CD14-positive monocyte (primary cell): Measurements from ENCODE around the gene MEIS2. TPM values are rescaled to one million over a fixed set of nuclear protein-coding genes. Genes with fewer than 3 reads are reported as not detected.
A peak's percentile ranks its signal among the peaks of the same experiment; 100 is the strongest.

ENCODE experiments used
- DNase-seq, 3 donors: peaks; one replicate each; pipeline ENCODE4 v3.0.0-alpha.2; 2011 to 2022
- H2AFZ ChIP-seq: 2 replicates; pipeline ENCODE4 v1.6.0; 2012; ENCODE audit warnings: mild to moderate bottlenecking, low read depth, low read length, inconsistent platforms; ENCODE audit not compliant: insufficient read depth, poor library complexity, severe bottlenecking
- H3K27ac ChIP-seq, 2 donors: 1 replicate in 1 of 2; 2 replicates in 1 of 2; pipeline ENCODE4 v1.5.1; 2012 to 2013; ENCODE audit warnings: low read length in 2 of 2, control low read depth in 1 of 2, inconsistent platforms in 1 of 2, low read depth in 1 of 2, mild to moderate bottlenecking in 1 of 2
- H3K27me3 ChIP-seq, 2 donors: one replicate each; pipeline versions ENCODE4 v1.6.0 to v1.6.1; 2011 to 2013; ENCODE audit warnings: low read length in 2 of 2; ENCODE audit not compliant: control insufficient read depth in 2 of 2, insufficient read depth in 2 of 2
- H3K36me3 ChIP-seq, 2 donors: replicated peaks in 1 of 2; 1 replicate in 1 of 2; 2 replicates in 1 of 2; pipeline versions ENCODE4 v1.5.1 to v1.6.1; 2012 to 2013; ENCODE audit warnings: low read length in 2 of 2, control low read depth in 1 of 2, inconsistent platforms in 1 of 2, mild to moderate bottlenecking in 1 of 2; ENCODE audit not compliant: insufficient read depth in 2 of 2, control insufficient read depth in 1 of 2
- H3K4me1 ChIP-seq, 2 donors: 1 replicate in 1 of 2; 2 replicates in 1 of 2; pipeline versions ENCODE4 v1.5.1 to v1.6.1; 2012 to 2013; ENCODE audit warnings: low read length in 2 of 2, control low read depth in 1 of 2, inconsistent platforms in 1 of 2, mild to moderate bottlenecking in 1 of 2, moderate library complexity in 1 of 2; ENCODE audit not compliant: insufficient read depth in 2 of 2, control insufficient read depth in 1 of 2
- H3K4me2 ChIP-seq: replicated peaks from 2 replicates; pipeline ENCODE3; 2012; ENCODE audit warnings: low read length, moderate library complexity, mild to moderate bottlenecking; ENCODE audit not compliant: poor library complexity, severe bottlenecking; ENCODE audit errors: extremely low read depth
- H3K4me3 ChIP-seq, 3 experiments: fragments of 200-600 bp in 1 of 3; sonication (generic) in 1 of 3; replicated peaks in 1 of 3; 1 replicate in 2 of 3; 2 replicates in 1 of 3; pipeline ENCODE4 v1.5.1; 2011 to 2013; ENCODE audit warnings: low read length in 3 of 3, mild to moderate bottlenecking in 3 of 3, control low read depth in 2 of 3, low read depth in 2 of 3, inconsistent platforms in 1 of 3, moderate library complexity in 1 of 3
- H3K79me2 ChIP-seq: 2 replicates; pipeline ENCODE4 v1.6.0; 2012; ENCODE audit warnings: mild to moderate bottlenecking, control low read depth, inconsistent platforms, low read length, moderate library complexity; ENCODE audit not compliant: insufficient read depth
- H3K9ac ChIP-seq: 2 replicates; pipeline ENCODE4 v1.6.0; 2017; ENCODE audit warnings: low read length, mild to moderate bottlenecking; ENCODE audit not compliant: insufficient read depth, poor library complexity, severe bottlenecking
- H3K9me3 ChIP-seq, 2 donors: replicated peaks in 1 of 2; 1 replicate in 1 of 2; 2 replicates in 1 of 2; pipeline versions ENCODE4 v1.5.1 to v1.6.1; 2012 to 2013; ENCODE audit warnings: low read length in 2 of 2, control low read depth in 1 of 2; ENCODE audit not compliant: control insufficient read depth in 1 of 2, insufficient read depth in 1 of 2
- H4K20me1 ChIP-seq: 2 replicates; pipeline ENCODE4 v1.6.0; 2012; ENCODE audit warnings: mild to moderate bottlenecking, low read length, control low read depth, moderate library complexity; ENCODE audit not compliant: insufficient read depth
- H3K27ac Mint-ChIP-seq, 7 donors: one replicate each; pipeline ENCODE4 v1.8.0; 2020; ENCODE audit warnings: mild to moderate bottlenecking in 7 of 7, mixed read lengths in 7 of 7, moderate library complexity in 6 of 7, inconsistent platforms in 2 of 7
- H3K27me3 Mint-ChIP-seq, 3 donors: one replicate each; pipeline ENCODE4 v1.8.0; 2021 to 2022; ENCODE audit warnings: low read depth in 3 of 3, mild to moderate bottlenecking in 3 of 3, mixed read lengths in 3 of 3, moderate library complexity in 3 of 3, inconsistent platforms in 1 of 3
- H3K36me3 Mint-ChIP-seq, 2 donors: one replicate each; pipeline ENCODE4 v1.8.0; 2020; ENCODE audit warnings: mixed read lengths in 2 of 2, inconsistent platforms in 1 of 2, mild to moderate bottlenecking in 1 of 2
- H3K4me1 Mint-ChIP-seq: one replicate; pipeline ENCODE4 v1.8.0; 2020; ENCODE audit warnings: mild to moderate bottlenecking, mixed read lengths
- H3K4me3 Mint-ChIP-seq, 2 donors: one replicate each; pipeline ENCODE4 v1.8.0; 2020; ENCODE audit warnings: mild to moderate bottlenecking in 2 of 2, mixed read lengths in 2 of 2, moderate library complexity in 1 of 2
- H3K9me3 Mint-ChIP-seq, 7 donors: one replicate each; pipeline ENCODE4 v1.8.0; 2020 to 2022; ENCODE audit warnings: mixed read lengths in 7 of 7, mild to moderate bottlenecking in 6 of 7, moderate library complexity in 6 of 7, inconsistent platforms in 2 of 7
- CTCF ChIP-seq: fragments of 200-600 bp; IDR thresholded peaks from one replicate; pipeline ENCODE4 v1.8.0; 2022; ENCODE audit warnings: antibody characterized with exemption, mild to moderate bottlenecking
- WGBS: methylation state at CpG from one replicate; pipeline ENCODE4 v1.1.5; 2013; ENCODE audit warnings: missing lambda C conversion rate; ENCODE audit not compliant: insufficient coverage; 5-methylcytosine and 5-hydroxymethylcytosine counted together
- intact Hi-C, 2 donors: fragments of 100-400 bp; cut with micrococcal nuclease; formaldehyde crosslinking; loops; one replicate each; pipeline versions ENCODE4 v1.15.0 to v1.15.1; 2023
- polyA plus RNA-seq, 3 donors: library from polyadenylated mRNA; depleted of rRNA in 1 of 3; unstranded in 2 of 3; stranded (reverse) in 1 of 3; fragments of 300-500 nt in 2 of 3; fragments of >200 nt in 1 of 3; fragmentation: Illumina TruSeq in 2 of 3; gene quantifications; 1 replicate in 2 of 3; 2 replicates in 1 of 3; pipeline ENCODE4 v1.2.3, GENCODE V29; 2012 to 2021

The MEIS2 gene
- polyA plus RNA-seq, 3 donors: not detected

- TF ChIP-seq CTCF: no peak
- peaks cover 7 to 36% of the 10 kb centered on the region in 2 donors for H3K9me3 ChIP-seq
- peak overlapping the region in 1 of 2 donors; percentile 12 for H3K4me3 Mint-ChIP-seq
Observed at GRCh38 chr15:36875740-36876334, 224.5 kb downstream of the MEIS2 start.

DNA sequence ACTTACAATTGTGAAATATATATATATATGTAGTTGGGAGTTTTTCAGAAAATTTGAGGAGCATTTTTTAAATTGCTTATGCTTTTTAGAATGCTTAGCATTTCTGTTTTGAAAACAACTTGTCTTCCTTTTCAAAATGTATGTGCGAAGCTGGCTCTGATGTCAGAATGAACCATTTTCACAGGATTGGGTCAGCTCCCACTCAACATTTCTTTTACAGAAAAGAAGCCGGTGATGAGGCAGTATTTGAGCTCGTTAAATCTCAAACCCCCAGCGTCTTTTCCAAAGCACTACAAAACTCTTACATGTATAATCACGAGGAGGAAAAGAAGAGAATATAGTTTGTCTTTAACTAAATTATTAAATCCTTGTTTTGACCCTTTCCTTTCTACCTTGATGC, 225.4 kb downstream of the MEIS2 start:
- peaks cover 38 to 53% (median 41%) of the 10 kb centered on the region in 3 donors for H3K27me3 Mint-ChIP-seq
- TF ChIP-seq CTCF: no peak
- no peaks in the 10 kb centered on the region for H4K20me1 ChIP-seq
- H3K4me1 ChIP-seq: no peaks in the 10 kb centered on the region
- no peak overlapping the region for H3K9ac ChIP-seq
- peaks cover 37 to 56% of the 10 kb centered on the region in 2 donors for H3K27me3 ChIP-seq
- no peak overlapping the region for H3K4me2 ChIP-seq
- H3K36me3 ChIP-seq: no peaks in the 10 kb centered on the region
- DNase-seq: no peak
- H3K9me3 ChIP-seq: peaks cover under 1 to 27% of the 10 kb centered on the region in 2 donors
- WGBS: no CpG with 5 or more reads among the region's 5 CpGs
- no peak overlapping the region for H3K4me3 ChIP-seq
- no peak overlapping the region for H2AFZ ChIP-seq
- peak overlapping the region in 1 of 2 donors; percentile 3 for H3K4me3 Mint-ChIP-seq
- no peak overlapping the region for H3K27ac Mint-ChIP-seq
- peaks cover 0 to 14% (median 9%) of the 10 kb centered on the region in 7 donors for H3K9me3 Mint-ChIP-seq
- no peak overlapping the region for H3K27ac ChIP-seq
- intact Hi-C loops: no loop called here
- H3K79me2 ChIP-seq: no peaks in the 10 kb centered on the region
- no peaks in the 10 kb centered on the region for H3K4me1 Mint-ChIP-seq
- no peaks in the 10 kb centered on the region for H3K36me3 Mint-ChIP-seq

More at GRCh38 chr15:36875740-36876334, 224.5 kb downstream of the MEIS2 start:
- peaks cover 47 to 65% of the 10 kb centered on the region in 2 donors for H3K27me3 ChIP-seq
- Mint-ChIP-seq H3K27ac (no peak overlapping the region), H3K27me3 (peaks cover 47 to 62% (median 50%) of the 10 kb centered on the region in 3 donors), H3K4me1 (no peaks in the 10 kb centered on the region), H3K36me3 (no peaks in the 10 kb centered on the region), H3K9me3 (peaks cover 0 to 20% (median 13%) of the 10 kb centered on the region in 7 donors)
- intact Hi-C loops: no loop called here
- 57% methylated on average over 1 of the region's 2 CpGs for WGBS
- no peaks in the 10 kb centered on the region for H4K20me1 ChIP-seq
- no peak overlapping the region for H3K9ac ChIP-seq
- H3K36me3 ChIP-seq: no peaks in the 10 kb centered on the region
- no peak overlapping the region for H3K4me3 ChIP-seq
- H3K4me2 ChIP-seq: no peak overlapping the region
- no peak overlapping the region for H3K27ac ChIP-seq
- no peak for DNase-seq
- no peaks in the 10 kb centered on the region for H3K79me2 ChIP-seq
- H2AFZ ChIP-seq: no peak overlapping the region
- H3K4me1 ChIP-seq: no peaks in the 10 kb centered on the region
